HCT116 (cell line): ENCODE results near the gene ARL2BP. TPM values are rescaled to one million over a fixed set of nuclear protein-coding genes. Genes with fewer than 3 reads are reported as not detected.

Experiments used
- ATAC-seq: fragments of 200-7000 bp; cut with Tn5 transposase; 2 replicates; pipeline ENCODE4 v1.9.1; 2020; ENCODE audit warnings: mild to moderate bottlenecking, moderate library complexity
- BruUV-seq: library from RNA; stranded (reverse); fragments of 400-500 nt; replicated peaks from 2 replicates; lab custom pipeline; 2021; lab: Mats Ljungman, UMichigan
- CTCF ChIA-PET: fragments of 300-600 bp; sonication (Branson Sonifier 250); formaldehyde crosslinking; loops from one replicate; lab custom pipeline; 2021; ENCODE audit warnings: antibody characterized with exemption; lab: Charles Lee
- POLR2A ChIA-PET: fragments of 300-600, 350-600 bp; sonication (Branson Sonifier 250); formaldehyde crosslinking; loops from one replicate; lab custom pipeline; 2021; ENCODE audit warnings: antibody characterized with exemption; lab: Charles Lee
- RAD21 ChIA-PET, 2 experiments: fragments of 300-600 bp; sonication (Branson Sonifier 250); formaldehyde crosslinking; loops; one replicate each; lab custom pipeline; 2023; ENCODE audit warnings: low total read pairs in 2 of 2; ENCODE audit not compliant: uncharacterized antibody in 2 of 2, unreplicated experiment in 2 of 2, low non-redundant PET in 1 of 2; lab: Charles Lee
- DNase-seq: peaks from one replicate; pipeline ENCODE4 v3.0.0-alpha.2; 2010; ENCODE audit warnings: low read depth, low spot score
- H2AFZ ChIP-seq: fragments of 200-600 bp; shearing (Covaris generic), sonication (generic); 2 replicates; pipeline ENCODE4 v1.6.1; 2017; ENCODE audit warnings: low read depth, mixed run types, mixed read lengths, antibody characterized with exemption, low read length; ENCODE audit not compliant: poor library complexity, severe bottlenecking
- H3K27ac ChIP-seq: 2 replicates; pipeline ENCODE4 v1.5.1; 2012; ENCODE audit warnings: low read depth, low read length
- H3K27me3 ChIP-seq: fragments of 200-600 bp; sonication (generic); 2 replicates; pipeline ENCODE4 v1.6.1; 2016; ENCODE audit warnings: mixed run types, low read length, mixed read lengths; ENCODE audit not compliant: insufficient read depth
- H3K36me3 ChIP-seq, 2 experiments: fragments of 200-500 bp in 1 of 2; fragments of 200-600 bp in 1 of 2; sonication (Bioruptor generic) in 1 of 2; sonication (generic) in 1 of 2; 2 replicates each; pipeline versions ENCODE4 v1.5.1 to v1.6.1; 2014 to 2016; ENCODE audit warnings: low read length in 2 of 2, inconsistent platforms in 1 of 2, mixed read lengths in 1 of 2, mixed run types in 1 of 2; ENCODE audit not compliant: insufficient read depth in 2 of 2, control insufficient read depth in 1 of 2
- H3K4me1 ChIP-seq, 2 experiments: fragments of 200-600 bp in 1 of 2; sonication (generic) in 1 of 2; 2 replicates each; pipeline versions ENCODE4 v1.5.1 to v1.6.1; 2012 to 2017; ENCODE audit warnings: low read length in 2 of 2, inconsistent platforms in 1 of 2, mild to moderate bottlenecking in 1 of 2, mixed read lengths in 1 of 2, mixed run types in 1 of 2, moderate library complexity in 1 of 2; ENCODE audit not compliant: insufficient read depth in 2 of 2, control insufficient read depth in 1 of 2
- H3K4me2 ChIP-seq: fragments of 200-600 bp; sonication (generic); 2 replicates; pipeline ENCODE4 v1.6.1; 2017; ENCODE audit warnings: mixed run types, low read length, mixed read lengths
- H3K4me3 ChIP-seq, 2 experiments: fragments of 200-600 bp in 1 of 2; sonication (generic) in 1 of 2; replicated peaks in 1 of 2; 2 replicates each; pipeline ENCODE4 v1.5.1; 2011 to 2016; ENCODE audit warnings: low read length in 2 of 2, control low read depth in 1 of 2, low read depth in 1 of 2, mild to moderate bottlenecking in 1 of 2, mixed read lengths in 1 of 2, mixed run types in 1 of 2
- H3K79me2 ChIP-seq: fragments of 200-600 bp; sonication (generic); 2 replicates; pipeline ENCODE4 v1.6.1; 2017; ENCODE audit warnings: mild to moderate bottlenecking, mixed run types, low read length, moderate library complexity, mixed read lengths; ENCODE audit not compliant: insufficient read depth
- H3K9ac ChIP-seq: fragments of 200-600 bp; sonication (generic); 2 replicates; pipeline ENCODE4 v1.6.1; 2016; ENCODE audit warnings: low read length, mixed read lengths
- H3K9me2 ChIP-seq: fragments of 200-600 bp; sonication (generic), shearing (Covaris generic); 2 replicates; pipeline ENCODE4 v1.6.1; 2017; ENCODE audit warnings: mixed run types, mild to moderate bottlenecking, moderate library complexity; ENCODE audit not compliant: insufficient read depth
- H3K9me3 ChIP-seq, 2 experiments: fragments of 200-500 bp in 1 of 2; fragments of 200-600 bp in 1 of 2; sonication (Bioruptor generic) in 1 of 2; sonication (generic) in 1 of 2; 2 replicates each; pipeline ENCODE4 v1.6.1; 2014 to 2017; ENCODE audit warnings: low read length in 2 of 2, mixed read lengths in 2 of 2, inconsistent platforms in 1 of 2, low read depth in 1 of 2, mild to moderate bottlenecking in 1 of 2, mixed run types in 1 of 2, moderate library complexity in 1 of 2; ENCODE audit not compliant: control insufficient read depth in 1 of 2, insufficient read depth in 1 of 2
- H4K20me1 ChIP-seq: fragments of 200-600 bp; sonication (generic), shearing (Covaris generic); 2 replicates; pipeline ENCODE4 v1.6.1; 2017; ENCODE audit warnings: mixed run types, mild to moderate bottlenecking, moderate library complexity; ENCODE audit not compliant: insufficient read depth
- ATF3 ChIP-seq: IDR thresholded peaks from 2 replicates; pipeline ENCODE4 v1.6.1; 2012
- EZH2phosphoT487 ChIP-seq: fragments of 200-600 bp; IDR thresholded peaks from 2 replicates; pipeline ENCODE4 v1.6.1; 2018; ENCODE audit warnings: antibody characterized with exemption, borderline replicate concordance
- FOSL1 ChIP-seq: IDR thresholded peaks from 2 replicates; pipeline ENCODE4 v1.6.1; 2012; ENCODE audit warnings: low read depth
- JUND ChIP-seq: IDR thresholded peaks from 2 replicates; pipeline ENCODE4 v1.6.1; 2012
- RAD21 ChIP-seq: IDR thresholded peaks from 2 replicates; pipeline ENCODE4 v1.6.1; 2012; ENCODE audit warnings: low read depth, mild to moderate bottlenecking
- REST ChIP-seq: IDR thresholded peaks from 2 replicates; pipeline ENCODE4 v1.6.1; 2012; ENCODE audit warnings: low read depth
- TCF7L2 ChIP-seq: IDR thresholded peaks from 2 replicates; pipeline ENCODE4 v1.7.0; 2011; ENCODE audit warnings: borderline replicate concordance, inconsistent platforms; ENCODE audit not compliant: insufficient read depth, insufficient read length; ENCODE audit errors: extremely low read depth
- ZBTB33 ChIP-seq: IDR thresholded peaks from 2 replicates; pipeline ENCODE4 v1.6.1; 2011; ENCODE audit warnings: mild to moderate bottlenecking, low read length, moderate library complexity; ENCODE audit not compliant: insufficient replicate concordance; ENCODE audit errors: extremely low read depth
- ZNF274 ChIP-seq: fragments of 200-500 bp; sonication (Bioruptor generic); IDR thresholded peaks from 2 replicates; pipeline ENCODE4 v1.6.1; 2014; ENCODE audit warnings: mild to moderate bottlenecking, low read depth, low read length, inconsistent platforms
- intact Hi-C: fragments of 100-400 bp; cut with micrococcal nuclease; formaldehyde crosslinking; loops from 2 replicates; pipeline ENCODE4 v1.10.0; 2022
- total RNA-seq: library from RNA; stranded (reverse); gene quantifications from one replicate; pipeline ENCODE4 v1.2.1, GENCODE V29; 2021; ENCODE audit not compliant: unreplicated experiment
- TF ChIP-seq, protein P1 (sequence below): IDR thresholded peaks from 2 replicates; pipeline ENCODE4 v1.6.1; 2012

Gene ARL2BP
- total RNA-seq, 1 experiment from 2014 or later: 28.8 TPM

GRCh38 chr16:57244767-57245471 lies at the start of gene ARL2BP (continued):
- TF ChIP-seq ZBTB33: no peak
- no peak for TF ChIP-seq ATF3
- no peak for TF ChIP-seq ZNF274
- no peak for TF ChIP-seq EZH2phosphoT487
- TF ChIP-seq JUND: no peak
- TF ChIP-seq RAD21: no peak
- TF ChIP-seq, all 23 proteins: peak for 12

DNA sequence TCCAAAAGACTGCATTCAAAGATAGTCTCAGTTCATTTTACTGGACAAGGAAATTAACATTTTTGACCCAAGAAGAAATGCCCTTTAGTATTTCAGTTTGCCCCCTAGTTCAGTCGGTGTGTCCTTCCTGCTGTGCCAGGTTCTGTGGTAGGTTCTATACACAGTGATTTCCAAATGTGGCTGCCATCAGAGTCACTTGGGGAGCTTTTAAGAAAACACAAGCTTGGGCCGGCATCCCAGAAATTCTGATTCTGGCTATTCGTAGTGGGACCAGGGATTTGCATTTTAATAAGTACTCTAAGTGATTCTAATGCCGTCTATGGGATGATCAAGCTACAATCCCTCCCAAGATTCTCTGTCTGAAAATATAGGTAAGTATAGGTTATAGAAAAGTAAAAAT lies 48.8 kb upstream of the ARL2BP start:
- CTCF ChIA-PET: no interaction called here

More for the DNA sequence above, 48.8 kb upstream of the ARL2BP start:
- Histone ChIP-seq H3K4me3 (no peak overlapping the region), H3K9me3 (no peaks in the 10 kb centered on the region), H3K36me3 (no peaks in the 10 kb centered on the region), H2AFZ (no peak overlapping the region), H3K9me2 (no peaks in the 10 kb centered on the region), H3K79me2 (peaks cover 60% of the 10 kb centered on the region), H3K27me3 (no peaks in the 10 kb centered on the region), H3K27ac (no peak overlapping the region), H3K9ac (no peak overlapping the region), H4K20me1 (no peaks in the 10 kb centered on the region), H3K4me1 (peaks cover 20 to 24% of the 10 kb centered on the region in 2 experiments), H3K4me2 (no peak overlapping the region)
- TF ChIP-seq TCF7L2: no peak
- no peak for TF ChIP-seq REST
- TF ChIP-seq, protein P1, sequence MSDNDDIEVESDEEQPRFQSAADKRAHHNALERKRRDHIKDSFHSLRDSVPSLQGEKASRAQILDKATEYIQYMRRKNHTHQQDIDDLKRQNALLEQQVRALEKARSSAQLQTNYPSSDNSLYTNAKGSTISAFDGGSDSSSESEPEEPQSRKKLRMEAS: no peak
- TF ChIP-seq JUND: no peak
- TF ChIP-seq FOSL1: no peak
- ChIA-PET RAD21 (no interaction called here), POLR2A (no interaction called here)
- DNase-seq (no peak), ATAC-seq (no peak)
- no TSS peak for BruUV-seq
- intact Hi-C loops: no loop called here
